Activated naive CD4-positive, alpha-beta T cell treated with anti-CD3 and anti-CD28 coated beads, Interleukin-2, amount 50 U/mL, for 24 hours (primary cell): ENCODE data around the gene P2RY11.
A peak's percentile ranks its signal among the peaks of the same experiment; 100 is the strongest.

ENCODE experiments used
- H3K27ac Mint-ChIP-seq: one replicate; pipeline ENCODE4 v1.8.0; 2021; ENCODE audit warnings: mild to moderate bottlenecking, mixed read lengths
- H3K27me3 Mint-ChIP-seq: one replicate; pipeline ENCODE4 v1.8.0; 2021; ENCODE audit warnings: mixed read lengths
- H3K36me3 Mint-ChIP-seq: one replicate; pipeline ENCODE4 v1.8.0; 2021; ENCODE audit warnings: mixed read lengths
- H3K4me1 Mint-ChIP-seq: one replicate; pipeline ENCODE4 v1.8.0; 2021; ENCODE audit warnings: mixed read lengths
- H3K4me3 Mint-ChIP-seq: one replicate; pipeline ENCODE4 v1.8.0; 2021; ENCODE audit warnings: mild to moderate bottlenecking, mixed read lengths
- H3K9me3 Mint-ChIP-seq: one replicate; pipeline ENCODE4 v1.8.0; 2021; ENCODE audit warnings: mixed read lengths

P2RY11 gene

GRCh38 chr19:10105509-10106099, 5.9 kb upstream of the P2RY11 start:
- peaks cover 51% of the 10 kb centered on the region for H3K4me1 Mint-ChIP-seq
- no peaks in the 10 kb centered on the region for H3K27me3 Mint-ChIP-seq
- peak overlapping the region; percentile 79 for H3K4me3 Mint-ChIP-seq
- H3K27ac Mint-ChIP-seq = peak overlapping the region; percentile 99
- H3K9me3 Mint-ChIP-seq = no peaks in the 10 kb centered on the region
- H3K36me3 Mint-ChIP-seq = peaks cover 10% of the 10 kb centered on the region

- Mint-ChIP-seq H3K36me3 (peaks cover 12% of the 10 kb centered on the region), H3K27me3 (no peaks in the 10 kb centered on the region), H3K4me1 (peaks cover 54% of the 10 kb centered on the region), H3K27ac (peak within 1 kb of the TSS; percentile 99), H3K9me3 (no peaks in the 10 kb centered on the region), H3K4me3 (peak within 1 kb of the TSS; percentile 79)
Observed at GRCh38 chr19:10106100-10106936, 5.2 kb upstream of the P2RY11 start, which contains the start of gene PPAN. Gene PPAN (plus strand): TSS chr19:10106362. CDS start chr19:10106395, 33 bp downstream.

- peak overlapping the region; percentile 99 for H3K27ac Mint-ChIP-seq
- peaks cover 12% of the 10 kb centered on the region for H3K36me3 Mint-ChIP-seq
- H3K4me3 Mint-ChIP-seq = peak overlapping the region; percentile 79
- peaks cover 58% of the 10 kb centered on the region for H3K4me1 Mint-ChIP-seq
- no peaks in the 10 kb centered on the region for H3K27me3 Mint-ChIP-seq
- H3K9me3 Mint-ChIP-seq = no peaks in the 10 kb centered on the region
Observed at GRCh38 chr19:10107254-10107653, 4.2 kb upstream of the P2RY11 start.

GRCh38 chr19:10107817-10108367, 3.6 kb upstream of the P2RY11 start:
- Mint-ChIP-seq H3K4me1 (peaks cover 58% of the 10 kb centered on the region), H3K9me3 (no peaks in the 10 kb centered on the region), H3K4me3 (peak overlapping the region; percentile 79), H3K36me3 (peaks cover 12% of the 10 kb centered on the region), H3K27ac (peak overlapping the region; percentile 51), H3K27me3 (no peaks in the 10 kb centered on the region)

- H3K27me3 Mint-ChIP-seq = no peaks in the 10 kb centered on the region
- H3K4me3 Mint-ChIP-seq = peak overlapping the region; percentile 47
- peaks cover 53% of the 10 kb centered on the region for H3K4me1 Mint-ChIP-seq
- no peaks in the 10 kb centered on the region for H3K9me3 Mint-ChIP-seq
- H3K27ac Mint-ChIP-seq = peak overlapping the region; percentile 17
- peaks cover 12% of the 10 kb centered on the region for H3K36me3 Mint-ChIP-seq
Observed at GRCh38 chr19:10109528-10109927, 2.0 kb upstream of the P2RY11 start.

- Mint-ChIP-seq H3K9me3 (no peaks in the 10 kb centered on the region), H3K27ac (peak overlapping the region; percentile 35), H3K27me3 (no peaks in the 10 kb centered on the region), H3K4me1 (peaks cover 47% of the 10 kb centered on the region), H3K4me3 (peak overlapping the region; percentile 42), H3K36me3 (peaks cover 12% of the 10 kb centered on the region)
Observed at GRCh38 chr19:10110076-10110971, 1.2 kb upstream of the P2RY11 start.

GRCh38 chr19:10110972-10111317, 548 bp upstream of the P2RY11 start:
- Mint-ChIP-seq H3K27me3 (no peaks in the 10 kb centered on the region), H3K9me3 (no peaks in the 10 kb centered on the region), H3K27ac (peak overlapping the region; percentile 35), H3K4me3 (peak overlapping the region; percentile 42), H3K4me1 (peaks cover 46% of the 10 kb centered on the region), H3K36me3 (peaks cover 13% of the 10 kb centered on the region)

- Mint-ChIP-seq H3K27me3 (no peaks in the 10 kb centered on the region), H3K4me3 (peak overlapping the region; percentile 66), H3K36me3 (peaks cover 12% of the 10 kb centered on the region), H3K9me3 (no peaks in the 10 kb centered on the region), H3K27ac (peak overlapping the region; percentile 93), H3K4me1 (peaks cover 50% of the 10 kb centered on the region)
Observed at GRCh38 chr19:10112037-10112761, 706 bp downstream of the P2RY11 start.

GRCh38 chr19:10112895-10113591, 1.6 kb downstream of the P2RY11 start:
- peak overlapping the region; percentile 94 for H3K27ac Mint-ChIP-seq
- peak overlapping the region; percentile 66 for H3K4me3 Mint-ChIP-seq
- H3K27me3 Mint-ChIP-seq = no peaks in the 10 kb centered on the region
- H3K4me1 Mint-ChIP-seq = peaks cover 47% of the 10 kb centered on the region
- no peaks in the 10 kb centered on the region for H3K9me3 Mint-ChIP-seq
- peaks cover 10% of the 10 kb centered on the region for H3K36me3 Mint-ChIP-seq

- peak overlapping the region; percentile 11 for H3K4me3 Mint-ChIP-seq
- peaks cover 10% of the 10 kb centered on the region for H3K36me3 Mint-ChIP-seq
- peak overlapping the region; percentile 30 for H3K27ac Mint-ChIP-seq
- H3K27me3 Mint-ChIP-seq = no peaks in the 10 kb centered on the region
- no peaks in the 10 kb centered on the region for H3K9me3 Mint-ChIP-seq
- peaks cover 45% of the 10 kb centered on the region for H3K4me1 Mint-ChIP-seq
Observed at GRCh38 chr19:10113592-10113963, 2.1 kb downstream of the P2RY11 start.

- H3K27ac Mint-ChIP-seq = peak overlapping the region; percentile 62
- H3K9me3 Mint-ChIP-seq = no peaks in the 10 kb centered on the region
- H3K4me1 Mint-ChIP-seq = peaks cover 45% of the 10 kb centered on the region
- H3K27me3 Mint-ChIP-seq = no peaks in the 10 kb centered on the region
- peak overlapping the region; percentile 26 for H3K4me3 Mint-ChIP-seq
- peaks cover 10% of the 10 kb centered on the region for H3K36me3 Mint-ChIP-seq
Observed at GRCh38 chr19:10113964-10114650, 2.6 kb downstream of the P2RY11 start.

- Mint-ChIP-seq H3K36me3 (peaks cover 10% of the 10 kb centered on the region), H3K27ac (peak overlapping the region; percentile 62), H3K4me1 (peaks cover 42% of the 10 kb centered on the region), H3K4me3 (peak overlapping the region; percentile 36), H3K27me3 (no peaks in the 10 kb centered on the region), H3K9me3 (no peaks in the 10 kb centered on the region)
Observed at GRCh38 chr19:10114651-10115391, 3.3 kb downstream of the P2RY11 start.

- peaks cover 42% of the 10 kb centered on the region for H3K4me1 Mint-ChIP-seq
- peak overlapping the region; percentile 92 for H3K27ac Mint-ChIP-seq
- H3K4me3 Mint-ChIP-seq = peak overlapping the region; percentile 19
- no peaks in the 10 kb centered on the region for H3K27me3 Mint-ChIP-seq
- H3K36me3 Mint-ChIP-seq = peaks cover 9% of the 10 kb centered on the region
- no peaks in the 10 kb centered on the region for H3K9me3 Mint-ChIP-seq
Observed at GRCh38 chr19:10115392-10116084, 4.0 kb downstream of the P2RY11 start.
